ENCODE data around the gene HELB.
A peak's percentile ranks its signal among the peaks of the same experiment; 100 is the strongest.
"Not testable (repeated sequence)": the region's sequence is repeated elsewhere in the genome, so short reads cannot be mapped to it uniquely, and the experiment has no call there.

The HELB gene

GRCh38 chr12:66287275-66287674 is 15.0 kb upstream of the HELB start:
- H3K36me3 Mint-ChIP-seq (ENCODE audit: low read depth): no peaks in the 10 kb centered on the region
- peaks cover 4% of the 10 kb centered on the region for H3K9me3 Mint-ChIP-seq
- H3K4me3 Mint-ChIP-seq: no peak overlapping the region
- peak overlapping the region; percentile 12 for H3K27ac Mint-ChIP-seq
- no peak for DNase-seq
- no peaks in the 10 kb centered on the region for H3K27me3 Mint-ChIP-seq
- H3K4me1 Mint-ChIP-seq: peaks cover 58% of the 10 kb centered on the region
- ATAC-seq: no peak

- H3K4me3 Mint-ChIP-seq: peak overlapping the region; percentile 27
- ATAC-seq: peak; percentile 89
- no peak for DNase-seq
- H3K27ac Mint-ChIP-seq: peak overlapping the region; percentile 67
- no peaks in the 10 kb centered on the region for H3K36me3 Mint-ChIP-seq (ENCODE audit: low read depth)
- no peaks in the 10 kb centered on the region for H3K27me3 Mint-ChIP-seq
- H3K9me3 Mint-ChIP-seq: peaks cover 4% of the 10 kb centered on the region
- peaks cover 58% of the 10 kb centered on the region for H3K4me1 Mint-ChIP-seq
These were observed 14.2 kb upstream of the HELB start for GRCh38 chr12:66288121-66288520.

GRCh38 chr12:66289485-66289884 is 12.8 kb upstream of the HELB start:
- Mint-ChIP-seq H3K27me3 (no peaks in the 10 kb centered on the region), H3K4me1 (peaks cover 58% of the 10 kb centered on the region), H3K27ac (no peak overlapping the region), H3K9me3 (peaks cover 4% of the 10 kb centered on the region), H3K4me3 (no peak overlapping the region), H3K36me3 (ENCODE audit: low read depth) (no peaks in the 10 kb centered on the region)
- no peak for DNase-seq
- ATAC-seq: no peak

- H3K27me3 Mint-ChIP-seq: no peaks in the 10 kb centered on the region
- no peaks in the 10 kb centered on the region for H3K36me3 Mint-ChIP-seq (ENCODE audit: low read depth)
- H3K27ac Mint-ChIP-seq: peak overlapping the region; percentile 13
- DNase-seq (no peak), ATAC-seq (no peak)
- H3K4me1 Mint-ChIP-seq: peaks cover 56% of the 10 kb centered on the region
- peaks cover 4% of the 10 kb centered on the region for H3K9me3 Mint-ChIP-seq
- H3K4me3 Mint-ChIP-seq: no peak overlapping the region
These were observed 11.5 kb upstream of the HELB start for GRCh38 chr12:66290716-66291200.

- H3K36me3 Mint-ChIP-seq (ENCODE audit: low read depth): no peaks in the 10 kb centered on the region
- H3K27me3 Mint-ChIP-seq: no peaks in the 10 kb centered on the region
- no peak for ATAC-seq
- H3K4me1 Mint-ChIP-seq: peaks cover 21% of the 10 kb centered on the region
- H3K4me3 Mint-ChIP-seq: no peak overlapping the region
- no peak overlapping the region for H3K27ac Mint-ChIP-seq
- no peaks in the 10 kb centered on the region for H3K9me3 Mint-ChIP-seq
- DNase-seq: no peak
These were observed 6.1 kb upstream of the HELB start for GRCh38 chr12:66296176-66296683.

GRCh38 chr12:66297080-66297479 is 5.2 kb upstream of the HELB start:
- H3K27ac Mint-ChIP-seq: no peak overlapping the region
- no peak for ATAC-seq
- H3K4me1 Mint-ChIP-seq: peaks cover 21% of the 10 kb centered on the region

GRCh38 chr12:66297923-66298322 is 4.4 kb upstream of the HELB start:
- H3K4me3 Mint-ChIP-seq: no peak overlapping the region
- H3K4me1 Mint-ChIP-seq: peaks cover 20% of the 10 kb centered on the region
- ATAC-seq: no peak
- no peaks in the 10 kb centered on the region for H3K27me3 Mint-ChIP-seq
- no peaks in the 10 kb centered on the region for H3K9me3 Mint-ChIP-seq
- H3K27ac Mint-ChIP-seq: no peak overlapping the region
- no peak for DNase-seq
- no peaks in the 10 kb centered on the region for H3K36me3 Mint-ChIP-seq (ENCODE audit: low read depth)

More at GRCh38 chr12:66297080-66297479, 5.2 kb upstream of the HELB start:
- Mint-ChIP-seq H3K36me3 (ENCODE audit: low read depth) (no peaks in the 10 kb centered on the region), H3K4me3 (no peak overlapping the region), H3K27me3 (no peaks in the 10 kb centered on the region), H3K9me3 (no peaks in the 10 kb centered on the region)
- no peak for DNase-seq

- Mint-ChIP-seq H3K36me3 (ENCODE audit: low read depth) (peaks cover 26% of the 10 kb centered on the region), H3K4me3 (peak overlapping the region; percentile 98), H3K27ac (peak overlapping the region; percentile 99), H3K27me3 (no peaks in the 10 kb centered on the region), H3K4me1 (peaks cover 47% of the 10 kb centered on the region), H3K9me3 (no peaks in the 10 kb centered on the region)
- no peak for ATAC-seq
- DNase-seq: no peak
These were observed 505 bp downstream of the HELB start for GRCh38 chr12:66302827-66303169.

- Mint-ChIP-seq H3K4me1 (peaks cover 50% of the 10 kb centered on the region), H3K27ac (peak overlapping the region; percentile 99), H3K4me3 (peak overlapping the region; percentile 98), H3K36me3 (ENCODE audit: low read depth) (peaks cover 31% of the 10 kb centered on the region)
- H3K9me3 Mint-ChIP-seq, DNase-seq, H3K27me3 Mint-ChIP-seq: not testable (repeated sequence)
- peak; percentile 62 for ATAC-seq
These were observed 1.1 kb downstream of the HELB start for GRCh38 chr12:66303316-66303804.

- Mint-ChIP-seq H3K4me1 (peaks cover 53% of the 10 kb centered on the region), H3K9me3 (no peaks in the 10 kb centered on the region), H3K27me3 (no peaks in the 10 kb centered on the region), H3K4me3 (peak overlapping the region; percentile 98), H3K36me3 (ENCODE audit: low read depth) (peaks cover 36% of the 10 kb centered on the region), H3K27ac (peak overlapping the region; percentile 99)
- no peak for ATAC-seq
- DNase-seq: no peak
These were observed 2.1 kb downstream of the HELB start for GRCh38 chr12:66304296-66304900.

GRCh38 chr12:66309606-66310005 is 7.3 kb downstream of the HELB start:
- Mint-ChIP-seq H3K27ac (no peak overlapping the region), H3K9me3 (no peaks in the 10 kb centered on the region), H3K4me1 (peaks cover 71% of the 10 kb centered on the region), H3K4me3 (no peak overlapping the region), H3K27me3 (no peaks in the 10 kb centered on the region), H3K36me3 (ENCODE audit: low read depth) (peaks cover 71% of the 10 kb centered on the region)
- peak; percentile 36 for ATAC-seq
- no peak for DNase-seq

- no peak for DNase-seq
- H3K4me3 Mint-ChIP-seq: peak overlapping the region; percentile 5
- peaks cover 58% of the 10 kb centered on the region for H3K4me1 Mint-ChIP-seq
- peaks cover 58% of the 10 kb centered on the region for H3K36me3 Mint-ChIP-seq (ENCODE audit: low read depth)
- no peak for ATAC-seq
- no peak overlapping the region for H3K27ac Mint-ChIP-seq
- no peaks in the 10 kb centered on the region for H3K9me3 Mint-ChIP-seq
- no peaks in the 10 kb centered on the region for H3K27me3 Mint-ChIP-seq
These were observed 9.9 kb downstream of the HELB start for GRCh38 chr12:66312189-66312588.

GRCh38 chr12:66314278-66314677 is 12.0 kb downstream of the HELB start:
- no peak overlapping the region for H3K27ac Mint-ChIP-seq
- H3K36me3 Mint-ChIP-seq (ENCODE audit: low read depth): peaks cover 52% of the 10 kb centered on the region
- no peak overlapping the region for H3K4me3 Mint-ChIP-seq

GRCh38 chr12:66319266-66319954 is 17.1 kb downstream of the HELB start:
- Mint-ChIP-seq H3K36me3 (ENCODE audit: low read depth) (peaks cover 40% of the 10 kb centered on the region), H3K4me1 (peaks cover 36% of the 10 kb centered on the region), H3K9me3 (no peaks in the 10 kb centered on the region), H3K27me3 (no peaks in the 10 kb centered on the region), H3K4me3 (no peak overlapping the region), H3K27ac (no peak overlapping the region)
- ATAC-seq (no peak), DNase-seq (no peak)

More at GRCh38 chr12:66314278-66314677, 12.0 kb downstream of the HELB start:
- no peaks in the 10 kb centered on the region for H3K9me3 Mint-ChIP-seq
- no peak for DNase-seq
- no peak for ATAC-seq
- H3K4me1 Mint-ChIP-seq: peaks cover 66% of the 10 kb centered on the region
- no peaks in the 10 kb centered on the region for H3K27me3 Mint-ChIP-seq

- DNase-seq (no peak), ATAC-seq (no peak)
- no peaks in the 10 kb centered on the region for H3K27me3 Mint-ChIP-seq
- no peak overlapping the region for H3K27ac Mint-ChIP-seq
- no peak overlapping the region for H3K4me3 Mint-ChIP-seq
- no peaks in the 10 kb centered on the region for H3K9me3 Mint-ChIP-seq
- H3K4me1 Mint-ChIP-seq: peaks cover 30% of the 10 kb centered on the region
- H3K36me3 Mint-ChIP-seq (ENCODE audit: low read depth): peaks cover 42% of the 10 kb centered on the region
These were observed 18.7 kb downstream of the HELB start for GRCh38 chr12:66320996-66321395.

Data from activated naive CD8-positive, alpha-beta T cell treated with anti-CD3 and anti-CD28 coated beads, Interleukin-2, amount 50 U/mL, for 24 hours (primary cell).